Muscle layer of colon (tissue), 2 donors: ENCODE data around the gene CTSH.
A peak's percentile ranks its signal among the peaks of the same experiment; 100 is the strongest.

Experiments used
- H3K27ac ChIP-seq: one replicate; pipeline ENCODE4 v1.7.0; 2013; ENCODE audit warnings: low read depth, mild to moderate bottlenecking, low read length, moderate library complexity
- H3K27me3 ChIP-seq, 2 donors: one replicate each; pipeline ENCODE4 v1.7.0; 2013; ENCODE audit warnings: low read length in 2 of 2, mild to moderate bottlenecking in 2 of 2; ENCODE audit not compliant: insufficient read depth in 2 of 2, control insufficient read depth in 1 of 2
- H3K36me3 ChIP-seq: one replicate; pipeline ENCODE4 v1.7.0; 2013; ENCODE audit warnings: mild to moderate bottlenecking, low read length; ENCODE audit not compliant: insufficient read depth
- H3K4me1 ChIP-seq: one replicate; pipeline ENCODE4 v1.7.0; 2013; ENCODE audit warnings: mild to moderate bottlenecking, low read length; ENCODE audit not compliant: insufficient read depth
- H3K4me3 ChIP-seq, 2 donors: one replicate each; pipeline ENCODE4 v1.7.0; 2013; ENCODE audit warnings: low read length in 2 of 2, low read depth in 1 of 2, mild to moderate bottlenecking in 1 of 2, moderate library complexity in 1 of 2
- H3K9ac ChIP-seq: one replicate; pipeline ENCODE4 v1.7.0; 2013; ENCODE audit warnings: low read length
- H3K9me3 ChIP-seq: one replicate; pipeline ENCODE4 v1.7.0; 2013; ENCODE audit warnings: mild to moderate bottlenecking, low read length
- donor health status: abdominal sarcoma.
- donor health status: Adenocarcinoma of cecum.

CTSH gene

GRCh38 chr15:78950343-78950742 lies 5.5 kb upstream of the CTSH start:
- Histone ChIP-seq H3K36me3 (no peaks in the 10 kb centered on the region), H3K4me3 (no peak overlapping the region), H3K9ac (no peak overlapping the region), H3K27ac (no peak overlapping the region), H3K27me3 (no peaks in the 10 kb centered on the region), H3K4me1 (no peaks in the 10 kb centered on the region), H3K9me3 (no peaks in the 10 kb centered on the region)

GRCh38 chr15:78949461-78949860 lies 4.6 kb upstream of the CTSH start:
- Histone ChIP-seq H3K4me1 (peaks cover 2% of the 10 kb centered on the region), H3K27ac (no peak overlapping the region), H3K4me3 (no peak overlapping the region), H3K9me3 (no peaks in the 10 kb centered on the region), H3K9ac (no peak overlapping the region), H3K27me3 (no peaks in the 10 kb centered on the region), H3K36me3 (no peaks in the 10 kb centered on the region)

GRCh38 chr15:78947506-78947905 lies 2.7 kb upstream of the CTSH start:
- H3K9me3 ChIP-seq: no peaks in the 10 kb centered on the region
- H3K36me3 ChIP-seq: no peaks in the 10 kb centered on the region
- no peak overlapping the region for H3K4me3 ChIP-seq
- H3K27ac ChIP-seq: no peak overlapping the region
- no peak overlapping the region for H3K9ac ChIP-seq
- H3K4me1 ChIP-seq: peaks cover 11% of the 10 kb centered on the region
- no peaks in the 10 kb centered on the region for H3K27me3 ChIP-seq

- H3K4me1 ChIP-seq: peaks cover 11% of the 10 kb centered on the region
- no peak overlapping the region for H3K27ac ChIP-seq
- no peak overlapping the region for H3K9ac ChIP-seq
- no peaks in the 10 kb centered on the region for H3K9me3 ChIP-seq
- H3K4me3 ChIP-seq: no peak overlapping the region
- no peaks in the 10 kb centered on the region for H3K27me3 ChIP-seq
- H3K36me3 ChIP-seq: no peaks in the 10 kb centered on the region
Observed at GRCh38 chr15:78946493-78946892, 1.6 kb upstream of the CTSH start.

- H3K36me3 ChIP-seq: no peaks in the 10 kb centered on the region
- peak overlapping the region; percentile 41 for H3K9ac ChIP-seq
- H3K4me1 ChIP-seq: peaks cover 11% of the 10 kb centered on the region
- H3K9me3 ChIP-seq: no peaks in the 10 kb centered on the region
- peak overlapping the region; percentile 65 to 74 for H3K4me3 ChIP-seq
- peak overlapping the region; percentile 44 for H3K27ac ChIP-seq
- H3K27me3 ChIP-seq: no peaks in the 10 kb centered on the region
Observed at GRCh38 chr15:78944202-78944625, 632 bp downstream of the CTSH start.

GRCh38 chr15:78943692-78944091 lies 1.2 kb downstream of the CTSH start:
- Histone ChIP-seq H3K4me1 (peaks cover 11% of the 10 kb centered on the region), H3K9me3 (no peaks in the 10 kb centered on the region), H3K9ac (no peak overlapping the region), H3K36me3 (no peaks in the 10 kb centered on the region), H3K27me3 (no peaks in the 10 kb centered on the region), H3K4me3 (peak overlapping the region in 1 of 2 donors; percentile 65), H3K27ac (no peak overlapping the region)

GRCh38 chr15:78942741-78943140 lies 2.1 kb downstream of the CTSH start:
- Histone ChIP-seq H3K27ac (no peak overlapping the region), H3K9ac (no peak overlapping the region), H3K4me1 (peaks cover 11% of the 10 kb centered on the region), H3K27me3 (no peaks in the 10 kb centered on the region), H3K4me3 (no peak overlapping the region), H3K9me3 (no peaks in the 10 kb centered on the region), H3K36me3 (no peaks in the 10 kb centered on the region)

GRCh38 chr15:78938658-78939488 lies 6.0 kb downstream of the CTSH start:
- H3K36me3 ChIP-seq: no peaks in the 10 kb centered on the region
- H3K27me3 ChIP-seq: no peaks in the 10 kb centered on the region
- no peak overlapping the region for H3K4me3 ChIP-seq
- peaks cover 11% of the 10 kb centered on the region for H3K4me1 ChIP-seq
- H3K27ac ChIP-seq: no peak overlapping the region
- H3K9ac ChIP-seq: no peak overlapping the region
- no peaks in the 10 kb centered on the region for H3K9me3 ChIP-seq

GRCh38 chr15:78937132-78937739 lies 7.6 kb downstream of the CTSH start:
- peaks cover 13% of the 10 kb centered on the region for H3K4me1 ChIP-seq
- H3K9me3 ChIP-seq: no peaks in the 10 kb centered on the region
- no peak overlapping the region for H3K9ac ChIP-seq
- no peaks in the 10 kb centered on the region for H3K27me3 ChIP-seq
- no peak overlapping the region for H3K4me3 ChIP-seq
- H3K27ac ChIP-seq: no peak overlapping the region
- no peaks in the 10 kb centered on the region for H3K36me3 ChIP-seq

- Histone ChIP-seq H3K4me1 (peaks cover 24% of the 10 kb centered on the region), H3K9ac (no peak overlapping the region), H3K27me3 (no peaks in the 10 kb centered on the region), H3K9me3 (no peaks in the 10 kb centered on the region), H3K4me3 (no peak overlapping the region), H3K27ac (peak overlapping the region; percentile 3), H3K36me3 (no peaks in the 10 kb centered on the region)
Observed at GRCh38 chr15:78934655-78935023, 10.2 kb downstream of the CTSH start.

GRCh38 chr15:78933823-78934654 lies 10.8 kb downstream of the CTSH start:
- no peak overlapping the region for H3K9ac ChIP-seq
- peaks cover 24% of the 10 kb centered on the region for H3K4me1 ChIP-seq
- H3K9me3 ChIP-seq: no peaks in the 10 kb centered on the region
- H3K27me3 ChIP-seq: no peaks in the 10 kb centered on the region
- no peaks in the 10 kb centered on the region for H3K36me3 ChIP-seq
- peak overlapping the region; percentile 3 for H3K27ac ChIP-seq
- H3K4me3 ChIP-seq: no peak overlapping the region
